Endothelial cell of umbilical vein (primary cell): ENCODE results near the gene NPPB. TPM values are rescaled to one million over a fixed set of nuclear protein-coding genes. Genes with fewer than 3 reads are reported as not detected.

Experiments used
- BruUV-seq: library from RNA; stranded (reverse); fragments of 400-500 nt; replicated peaks from 2 replicates; lab custom pipeline; 2021; lab: Mats Ljungman, UMichigan
- CTCF ChIA-PET: fragments of 300-600, 350-600 bp; sonication (Branson Sonifier 250); formaldehyde crosslinking; loops from one replicate; lab custom pipeline; 2021; ENCODE audit warnings: antibody characterized with exemption, inconsistent platforms; lab: Charles Lee
- POLR2A ChIA-PET: fragments of 300-600, 350-600 bp; sonication (Branson Sonifier 250); formaldehyde crosslinking; loops from one replicate; lab custom pipeline; 2021; ENCODE audit warnings: antibody characterized with exemption, inconsistent platforms; lab: Charles Lee
- DNase-seq: peaks from one replicate; pipeline ENCODE4 v3.0.0-alpha.2; 2011; ENCODE audit warnings: low read depth, low spot score
- FAIRE-seq: peaks from 2 replicates; lab custom pipeline; 2011; peaks lifted over from hg19 to GRCh38; lab: Jason Lieb, UNC
- H2AFZ ChIP-seq: 2 replicates; pipeline ENCODE4 v1.6.0; 2012; ENCODE audit warnings: low read depth, low read length, control low read depth, inconsistent platforms
- H3K27ac ChIP-seq: 2 replicates; pipeline ENCODE4 v1.5.1; 2011; ENCODE audit warnings: low read depth, mild to moderate bottlenecking, control low read depth, low read length, moderate library complexity; ENCODE audit not compliant: insufficient read depth
- H3K27me3 ChIP-seq, 2 experiments: 2 replicates each; pipeline versions ENCODE4 v1.6.0 to v1.6.1; 2011; ENCODE audit warnings: low read length in 2 of 2, mixed read lengths in 1 of 2; ENCODE audit not compliant: control insufficient read depth in 2 of 2, insufficient read depth in 2 of 2
- H3K36me3 ChIP-seq, 2 experiments: 2 replicates in 1 of 2; 3 replicates in 1 of 2; pipeline ENCODE4 v1.5.1; 2011; ENCODE audit warnings: low read length in 2 of 2, mild to moderate bottlenecking in 1 of 2, moderate library complexity in 1 of 2; ENCODE audit not compliant: control insufficient read depth in 2 of 2, insufficient read depth in 2 of 2; ENCODE audit errors: extremely low read depth in 1 of 2
- H3K4me1 ChIP-seq: 3 replicates; pipeline ENCODE4 v1.5.1; 2011; ENCODE audit warnings: mild to moderate bottlenecking, low read length; ENCODE audit not compliant: control insufficient read depth, insufficient read depth; ENCODE audit errors: extremely low read depth
- H3K4me2 ChIP-seq: 2 replicates; pipeline ENCODE4 v1.6.1; 2011; ENCODE audit warnings: low read length, control low read depth, mixed read lengths; ENCODE audit not compliant: insufficient read depth
- H3K4me3 ChIP-seq, 3 experiments: fragments of 200-600 bp in 1 of 3; sonication (generic), shearing (Covaris generic) in 1 of 3; replicated peaks in 1 of 3; 2 replicates each; pipeline ENCODE4 v1.5.1; 2011 to 2016; ENCODE audit warnings: control low read depth in 3 of 3, low read length in 3 of 3, mild to moderate bottlenecking in 2 of 3, inconsistent platforms in 1 of 3, low read depth in 1 of 3, moderate library complexity in 1 of 3; ENCODE audit not compliant: insufficient read depth in 1 of 3
- H3K79me2 ChIP-seq: 2 replicates; pipeline ENCODE4 v1.6.0; 2012; ENCODE audit warnings: low read length, inconsistent platforms; ENCODE audit not compliant: control insufficient read depth, insufficient read depth
- H3K9ac ChIP-seq: replicated peaks from 2 replicates; pipeline ENCODE3; 2011; ENCODE audit warnings: low read length, control low read depth; ENCODE audit not compliant: insufficient read depth; ENCODE audit errors: extremely low read depth
- H3K9me1 ChIP-seq: replicated peaks from 3 replicates; pipeline ENCODE4 v1.6.0; 2011; ENCODE audit warnings: mild to moderate bottlenecking, low read length; ENCODE audit not compliant: control insufficient read depth, insufficient read depth; ENCODE audit errors: extremely low read depth
- H3K9me3 ChIP-seq: replicated peaks from 2 replicates; pipeline ENCODE4 v1.5.1; 2012; ENCODE audit warnings: low read length, inconsistent platforms; ENCODE audit not compliant: control insufficient read depth, insufficient read depth
- H4K20me1 ChIP-seq: replicated peaks from 2 replicates; pipeline ENCODE3; 2011; ENCODE audit warnings: mild to moderate bottlenecking, low read length; ENCODE audit not compliant: control insufficient read depth, insufficient read depth; ENCODE audit errors: extremely low read depth
- CTCF ChIP-seq, 2 donors: IDR thresholded peaks; 1 replicate in 1 of 2; 2 replicates in 1 of 2; pipeline ENCODE4 v1.5.1; 2011; ENCODE audit warnings: low read length in 2 of 2, mild to moderate bottlenecking in 2 of 2, moderate library complexity in 2 of 2, control low read depth in 1 of 2, inconsistent platforms in 1 of 2, low read depth in 1 of 2; ENCODE audit not compliant: insufficient read depth in 1 of 2; ENCODE audit errors: extremely low read depth in 1 of 2
- EZH2 ChIP-seq: IDR thresholded peaks from 2 replicates; pipeline ENCODE4 v1.6.1; 2012; ENCODE audit warnings: borderline replicate concordance, low read depth, mild to moderate bottlenecking, moderate library complexity, low read length, inconsistent platforms; ENCODE audit not compliant: severe bottlenecking
- FOS ChIP-seq: IDR thresholded peaks from 2 replicates; pipeline ENCODE4 v1.6.1; 2011; ENCODE audit warnings: mild to moderate bottlenecking, low read length, moderate library complexity, borderline replicate concordance; ENCODE audit not compliant: insufficient read depth
- GATA2 ChIP-seq: IDR thresholded peaks from 2 replicates; pipeline ENCODE4 v1.7.0; 2011; ENCODE audit warnings: low read depth, mild to moderate bottlenecking, moderate library complexity, mixed read lengths, low read length; ENCODE audit not compliant: insufficient read length, insufficient read depth
- JUN ChIP-seq: IDR thresholded peaks from 2 replicates; pipeline ENCODE4 v1.6.1; 2011; ENCODE audit warnings: borderline replicate concordance, low read depth; ENCODE audit not compliant: insufficient read length, insufficient read depth
- MYC ChIP-seq: IDR thresholded peaks from one replicate; pipeline ENCODE4 v1.6.1; 2011; ENCODE audit warnings: mild to moderate bottlenecking, low read depth, low read length
- POLR2A ChIP-seq: IDR thresholded peaks from 2 replicates; pipeline ENCODE4 v1.6.1; 2012; ENCODE audit warnings: low read depth, mild to moderate bottlenecking, control low read depth, low read length
- POLR2AphosphoS5 ChIP-seq: IDR thresholded peaks from 2 replicates; pipeline ENCODE4 v1.6.1; 2012; ENCODE audit warnings: low read depth, mild to moderate bottlenecking, control low read depth, low read length, moderate library complexity; ENCODE audit not compliant: insufficient read depth
- dilution Hi-C: fragments of 300-500 bp; cut with MboI; formaldehyde crosslinking; loops from one replicate; pipeline ENCODE4 v1.15.0; 2019; ENCODE audit warnings: low sequenced_read_pairs; ENCODE audit not compliant: extremely low pct_ligation_motif_present
- intact Hi-C: fragments of 100-400 bp; cut with micrococcal nuclease; formaldehyde crosslinking; loops from one replicate; pipeline ENCODE4 v1.10.0; 2022
- polyA plus RNA-seq, 4 experiments: library from polyadenylated mRNA; depleted of rRNA in 3 of 4; stranded (reverse) in 3 of 4; unstranded in 1 of 4; fragments of >200 nt; gene quantifications; 2 replicates each; pipeline versions ENCODE4 v1.2.1 to v1.2.3, GENCODE V29; 2011 to 2012; ENCODE audit warnings: missing spikeins in 1 of 4
- total RNA-seq: library from RNA; stranded (reverse); gene quantifications from 2 replicates; pipeline ENCODE4 v1.2.3, GENCODE V29; 2021
- TF ChIP-seq, protein P1 (sequence below): IDR thresholded peaks from 2 replicates; pipeline ENCODE4 v1.6.1; 2011; ENCODE audit not compliant: insufficient read depth, insufficient read length

The NPPB gene
- total and polyA plus RNA-seq, 2 donors (not counting 3 experiments of a cell fraction or from before 2014, with no cell fraction given) = not detected

- no peaks in the 10 kb centered on the region for H3K9me3 ChIP-seq
- dilution Hi-C loops = no loop called here
- TF ChIP-seq EZH2 = no peak
- no peak for TF ChIP-seq POLR2AphosphoS5
- no peak for TF ChIP-seq JUN
- TF ChIP-seq GATA2 = no peak
- TF ChIP-seq MYC = no peak
- no peak for TF ChIP-seq CTCF (IDR thresholded peaks at IDR 0.05; ENCODE audit: extremely low read depth in 1 of 2, insufficient read depth in 1 of 2, low read depth in 1 of 2, low read length in 2 of 2)
- no peak for TF ChIP-seq FOS
- no peak for TF ChIP-seq POLR2A
- TF ChIP-seq, protein P1, sequence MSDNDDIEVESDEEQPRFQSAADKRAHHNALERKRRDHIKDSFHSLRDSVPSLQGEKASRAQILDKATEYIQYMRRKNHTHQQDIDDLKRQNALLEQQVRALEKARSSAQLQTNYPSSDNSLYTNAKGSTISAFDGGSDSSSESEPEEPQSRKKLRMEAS = no peak
- POLR2A ChIA-PET = no interaction called here
- no peak overlapping the region for H3K4me3 ChIP-seq
- no peak for DNase-seq
- CTCF ChIA-PET = interaction anchor here (1.9 kb wide), 1 partner anchor 13 kb away, joined by 5 read pairs; the partner anchor contains the start of gene NPPA
- BruUV-seq = no TSS peak
- no peak overlapping the region for H2AFZ ChIP-seq
- H3K79me2 ChIP-seq = no peaks in the 10 kb centered on the region
- H4K20me1 ChIP-seq = no peaks in the 10 kb centered on the region
- no peak overlapping the region for H3K4me2 ChIP-seq
- H3K4me1 ChIP-seq = no peaks in the 10 kb centered on the region
- H3K9me1 ChIP-seq = no peaks in the 10 kb centered on the region
- H3K36me3 ChIP-seq = no peaks in the 10 kb centered on the region
- no peak overlapping the region for H3K27ac ChIP-seq
- intact Hi-C loops = no loop called here
- peaks cover 18 to 20% of the 10 kb centered on the region in 2 experiments for H3K27me3 ChIP-seq
- no peak for FAIRE-seq
- no peak overlapping the region for H3K9ac ChIP-seq
These were observed 1.3 kb upstream of the NPPB start for GRCh38 chr1:11860083-11860482.
